ENCODE data around the gene CACNA1G. TPM values are rescaled to one million over a fixed set of nuclear protein-coding genes. Genes with fewer than 3 reads are reported as not detected.

CACNA1G gene
- total RNA-seq, 1 experiment from 2014 or later: 6.7 TPM

GRCh38 chr17:50613007-50613992, 52.8 kb downstream of the CACNA1G start (continued):
- no peak for TF ChIP-seq ARID4B (CRISPR knock-in tag; IDR thresholded peaks at IDR 0.05; ENCODE audit: borderline replicate concordance)
- TF ChIP-seq FOXK1 (CRISPR knock-in tag; IDR thresholded peaks at IDR 0.05): no peak
- TF ChIP-seq E2F4 (CRISPR knock-in tag; IDR thresholded peaks at IDR 0.05; ENCODE audit: borderline replicate concordance, low read depth): no peak
- TF ChIP-seq ZMAT4 (CRISPR knock-in tag; IDR thresholded peaks at IDR 0.05): no peak
- no peak for TF ChIP-seq CBFB (CRISPR knock-in tag; IDR thresholded peaks at IDR 0.05; ENCODE audit: low read depth)
- no peak for TF ChIP-seq NR2C2 (CRISPR knock-in tag; IDR thresholded peaks at IDR 0.05)
- no peak for TF ChIP-seq GTF2I (CRISPR knock-in tag; conservative IDR thresholded peaks at IDR 0.05)
- no peak for TF ChIP-seq TEAD4 (CRISPR knock-in tag; IDR thresholded peaks at IDR 0.05)

- Mint-ChIP-seq H3K36me3 (no peaks in the 10 kb centered on the region), H3K4me3 (no peak overlapping the region), H3K27me3 (ENCODE audit: low read depth) (no peaks in the 10 kb centered on the region), H3K4me1 (0 out of 2 replicates have a peak, but pooled peaks cover 3% of the 10 kb centered on the region), H3K27ac (peak overlapping the region; percentile 37; the same call in 1 of the 2 replicates), H3K9me3 (no peaks in the 10 kb centered on the region)
- no peak for ATAC-seq
- DNase-seq (ENCODE audit: low spot score): no peak
- CTCF ChIA-PET: interaction anchor here (1.0 to 6.8 kb wide), 2 partner anchors 11 to 64 kb away, joined by 5 to 31 read pairs; no protein-coding TSS in a partner anchor
- POLR2A ChIA-PET: no interaction called here
- TF ChIP-seq CDX4 (CRISPR knock-in tag; IDR thresholded peaks at IDR 0.05; ENCODE audit: borderline replicate concordance): no peak
- no peak for TF ChIP-seq NR3C1 (CRISPR knock-in tag; conservative IDR thresholded peaks at IDR 0.05; ENCODE audit: low read depth)
- no peak for TF ChIP-seq MAX (CRISPR knock-in tag; IDR thresholded peaks at IDR 0.05)
- no peak for TF ChIP-seq E2F1 (CRISPR knock-in tag; IDR thresholded peaks at IDR 0.05)
- TF ChIP-seq GRHL2 (CRISPR knock-in tag; IDR thresholded peaks at IDR 0.05; ENCODE audit: insufficient replicate concordance, severe bottlenecking): no peak
- no peak for TF ChIP-seq NFYB (CRISPR knock-in tag; conservative IDR thresholded peaks at IDR 0.05; ENCODE audit: low read depth)
- TF ChIP-seq ZBTB43 (CRISPR knock-in tag; IDR thresholded peaks at IDR 0.05): no peak
Measured at GRCh38 chr17:50614471-50615051, 54.0 kb downstream of the CACNA1G start.
